ENCODE results near the gene TOM1. TPM values are rescaled to one million over a fixed set of nuclear protein-coding genes. Genes with fewer than 3 reads are reported as not detected.
A peak's percentile ranks its signal among the peaks of the same experiment; 100 is the strongest.

The TOM1 gene
- total RNA-seq, 1 donor from 2014 or later, result 29.6 TPM

DNA sequence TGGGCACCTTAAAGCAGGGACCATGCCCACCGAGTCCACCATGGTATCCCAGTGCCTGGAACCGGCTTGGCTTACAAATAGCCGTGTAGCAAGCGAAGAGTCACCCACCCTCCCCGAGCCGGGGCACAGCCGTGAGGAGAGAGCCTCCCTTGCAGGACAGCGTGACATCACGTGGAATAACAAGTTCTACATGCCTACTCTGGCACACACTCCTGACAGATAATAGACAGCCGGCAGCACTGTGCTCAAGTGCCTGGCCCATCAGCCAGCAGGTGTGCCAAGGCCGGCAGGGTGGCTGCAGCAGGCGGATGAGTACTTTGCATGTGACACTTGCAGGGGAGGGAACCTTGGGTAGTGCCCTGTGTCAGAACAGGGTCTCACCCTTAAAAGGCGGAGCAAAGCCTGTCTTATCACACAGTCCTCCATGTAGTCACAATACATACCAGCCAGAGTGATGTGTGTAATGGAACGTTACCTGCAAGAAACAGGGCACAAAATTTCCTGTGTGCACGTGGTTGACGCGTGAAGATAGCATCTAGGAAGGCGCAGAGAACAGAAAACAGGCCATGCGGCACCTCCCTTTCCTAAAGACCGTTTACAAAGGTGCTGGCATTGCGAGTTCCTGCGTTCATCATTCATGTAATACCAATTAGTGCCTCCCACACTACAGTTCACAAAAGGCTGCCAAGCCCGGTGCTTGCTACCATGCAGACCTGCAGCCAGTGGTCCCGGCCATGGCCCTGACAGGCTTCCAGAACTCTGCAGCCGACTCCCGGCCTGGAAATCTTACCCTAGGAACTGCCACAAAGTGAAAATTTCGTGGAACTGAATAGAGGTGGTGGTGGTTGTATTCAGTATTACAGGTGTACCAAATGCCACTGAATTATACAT, 16.4 kb downstream of the TOM1 start:
- H3K4me1 Mint-ChIP-seq (ENCODE audit: low read depth, unreplicated experiment), result peaks cover 24% of the 10 kb centered on the region
- peaks cover 24% of the 10 kb centered on the region for H3K79me2 ChIP-seq (ENCODE audit: insufficient read depth, low read length)
- no peaks in the 10 kb centered on the region for H3K27me3 Mint-ChIP-seq (ENCODE audit: low read depth, unreplicated experiment)
- no peak overlapping the region for H3K27ac ChIP-seq (ENCODE audit: low read depth, low read length)
- peak overlapping the region; percentile 69 for H3K27ac Mint-ChIP-seq (ENCODE audit: unreplicated experiment)
- no peak overlapping the region for H3K4me3 Mint-ChIP-seq (ENCODE audit: unreplicated experiment)
- DNase-seq (ENCODE audit: low read depth) (no peak), FAIRE-seq (no peak)
- H3K4me3 ChIP-seq (ENCODE audit: insufficient read depth, low read depth, low read length), result no peak overlapping the region
- TF ChIP-seq EZH2 (IDR thresholded peaks at IDR 0.05; ENCODE audit: insufficient read depth, low read length), result no peak
- TF ChIP-seq, protein P1, sequence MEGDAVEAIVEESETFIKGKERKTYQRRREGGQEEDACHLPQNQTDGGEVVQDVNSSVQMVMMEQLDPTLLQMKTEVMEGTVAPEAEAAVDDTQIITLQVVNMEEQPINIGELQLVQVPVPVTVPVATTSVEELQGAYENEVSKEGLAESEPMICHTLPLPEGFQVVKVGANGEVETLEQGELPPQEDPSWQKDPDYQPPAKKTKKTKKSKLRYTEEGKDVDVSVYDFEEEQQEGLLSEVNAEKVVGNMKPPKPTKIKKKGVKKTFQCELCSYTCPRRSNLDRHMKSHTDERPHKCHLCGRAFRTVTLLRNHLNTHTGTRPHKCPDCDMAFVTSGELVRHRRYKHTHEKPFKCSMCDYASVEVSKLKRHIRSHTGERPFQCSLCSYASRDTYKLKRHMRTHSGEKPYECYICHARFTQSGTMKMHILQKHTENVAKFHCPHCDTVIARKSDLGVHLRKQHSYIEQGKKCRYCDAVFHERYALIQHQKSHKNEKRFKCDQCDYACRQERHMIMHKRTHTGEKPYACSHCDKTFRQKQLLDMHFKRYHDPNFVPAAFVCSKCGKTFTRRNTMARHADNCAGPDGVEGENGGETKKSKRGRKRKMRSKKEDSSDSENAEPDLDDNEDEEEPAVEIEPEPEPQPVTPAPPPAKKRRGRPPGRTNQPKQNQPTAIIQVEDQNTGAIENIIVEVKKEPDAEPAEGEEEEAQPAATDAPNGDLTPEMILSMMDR (IDR thresholded peaks at IDR 0.05; ENCODE audit: insufficient read depth, low read depth, low read length), result no peak
- H3K9me3 Mint-ChIP-seq (ENCODE audit: unreplicated experiment), result peaks cover 3% of the 10 kb centered on the region
- peaks cover 68% of the 10 kb centered on the region for H4K20me1 ChIP-seq (ENCODE audit: insufficient read depth, low read length)
- H3K9me3 ChIP-seq (ENCODE audit: insufficient read depth, low read depth, low read length), result no peaks in the 10 kb centered on the region
- H3K9ac ChIP-seq (ENCODE audit: low read length), result no peak overlapping the region
- peaks cover 23% of the 10 kb centered on the region for H3K36me3 Mint-ChIP-seq (ENCODE audit: low read depth, unreplicated experiment)
- peaks cover 33% of the 10 kb centered on the region for H3K4me1 ChIP-seq (ENCODE audit: insufficient read depth, low read length)
- no peak overlapping the region for H2AFZ ChIP-seq (ENCODE audit: low read depth, low read length)
- H3K36me3 ChIP-seq (ENCODE audit: insufficient read depth, low read length), result peaks cover 4% of the 10 kb centered on the region
- H3K27me3 ChIP-seq (ENCODE audit: insufficient read depth, low read length), result no peaks in the 10 kb centered on the region
- H3K4me2 ChIP-seq (ENCODE audit: low read length), result no peak overlapping the region

DNA sequence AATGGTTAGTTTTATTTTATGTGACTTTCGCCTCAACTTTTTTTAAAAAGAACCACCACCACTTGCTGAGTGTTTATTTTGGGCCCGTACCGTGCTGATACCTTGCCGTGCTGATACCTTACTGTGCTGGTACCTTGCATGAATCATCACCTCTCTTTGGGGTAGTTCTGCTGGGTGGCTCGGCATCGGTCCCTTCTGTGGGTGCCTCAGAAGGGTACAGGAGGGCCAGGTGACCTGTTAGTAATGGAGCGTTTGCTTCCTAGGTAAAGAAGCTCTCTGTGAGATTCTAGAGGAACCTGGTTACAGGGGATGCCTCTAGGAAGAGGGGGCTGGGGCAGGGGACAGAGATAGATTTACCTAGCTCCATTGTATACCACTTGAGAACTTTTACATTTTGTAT, 17.1 kb downstream of the TOM1 start:
- no peak for TF ChIP-seq EZH2 (IDR thresholded peaks at IDR 0.05; ENCODE audit: insufficient read depth, low read length)
- TF ChIP-seq, protein P1 (IDR thresholded peaks at IDR 0.05; ENCODE audit: insufficient read depth, low read depth, low read length), result no peak
- no peak overlapping the region for H3K27ac ChIP-seq (ENCODE audit: low read depth, low read length)
- Mint-ChIP-seq H3K27me3 (ENCODE audit: low read depth, unreplicated experiment) (peaks cover 1% of the 10 kb centered on the region), H3K4me3 (ENCODE audit: unreplicated experiment) (no peak overlapping the region), H3K9me3 (ENCODE audit: unreplicated experiment) (peaks cover 3% of the 10 kb centered on the region), H3K36me3 (ENCODE audit: low read depth, unreplicated experiment) (peaks cover 22% of the 10 kb centered on the region), H3K4me1 (ENCODE audit: low read depth, unreplicated experiment) (peaks cover 22% of the 10 kb centered on the region), H3K27ac (ENCODE audit: unreplicated experiment) (no peak overlapping the region)
- H3K4me3 ChIP-seq (ENCODE audit: insufficient read depth, low read depth, low read length), result no peak overlapping the region
- H3K9me3 ChIP-seq (ENCODE audit: insufficient read depth, low read depth, low read length), result no peaks in the 10 kb centered on the region
- DNase-seq (ENCODE audit: low read depth) (no peak), FAIRE-seq (no peak)
- no peak overlapping the region for H3K9ac ChIP-seq (ENCODE audit: low read length)
- H4K20me1 ChIP-seq (ENCODE audit: insufficient read depth, low read length), result peaks cover 64% of the 10 kb centered on the region
- peaks cover 28% of the 10 kb centered on the region for H3K4me1 ChIP-seq (ENCODE audit: insufficient read depth, low read length)
- H3K4me2 ChIP-seq (ENCODE audit: low read length), result no peak overlapping the region
- no peak overlapping the region for H2AFZ ChIP-seq (ENCODE audit: low read depth, low read length)
- H3K79me2 ChIP-seq (ENCODE audit: insufficient read depth, low read length), result peaks cover 19% of the 10 kb centered on the region
- H3K27me3 ChIP-seq (ENCODE audit: insufficient read depth, low read length), result no peaks in the 10 kb centered on the region
- peaks cover 4% of the 10 kb centered on the region for H3K36me3 ChIP-seq (ENCODE audit: insufficient read depth, low read length)
